Subcutaneous abdominal adipose tissue (tissue), 5 donors: ENCODE measurements around the gene SUPT3H.
"Not testable (repeated sequence)": the region's sequence is repeated elsewhere in the genome, so short reads cannot be mapped to it uniquely, and the experiment has no call there.

ENCODE experiments used
- H3K27ac ChIP-seq: one replicate; pipeline ENCODE4 v1.7.0; 2013; ENCODE audit warnings: low read depth, mild to moderate bottlenecking, inconsistent platforms, low read length, moderate library complexity
- H3K27me3 ChIP-seq, 5 donors: one replicate each; pipeline ENCODE4 v1.7.0; 2013; ENCODE audit warnings: low read length in 5 of 5, inconsistent platforms in 1 of 5; ENCODE audit not compliant: control insufficient read depth in 5 of 5, insufficient read depth in 4 of 5
- H3K36me3 ChIP-seq, 5 donors: one replicate each; pipeline ENCODE4 v1.7.0; 2013; ENCODE audit warnings: low read length in 5 of 5; ENCODE audit not compliant: control insufficient read depth in 5 of 5, insufficient read depth in 5 of 5
- H3K4me1 ChIP-seq, 5 donors: one replicate each; pipeline ENCODE4 v1.7.0; 2013; ENCODE audit warnings: low read length in 5 of 5, mild to moderate bottlenecking in 3 of 5, moderate library complexity in 1 of 5; ENCODE audit not compliant: control insufficient read depth in 5 of 5, insufficient read depth in 5 of 5
- H3K4me3 ChIP-seq, 5 donors: one replicate each; pipeline ENCODE4 v1.7.0; 2013; ENCODE audit warnings: low read length in 5 of 5, low read depth in 1 of 5
- H3K9ac ChIP-seq, 5 donors: one replicate each; pipeline ENCODE4 v1.7.0; 2013; ENCODE audit warnings: low read length in 5 of 5, mild to moderate bottlenecking in 4 of 5, moderate library complexity in 3 of 5
- H3K9me3 ChIP-seq, 5 donors: one replicate each; pipeline ENCODE4 v1.7.0; 2013; ENCODE audit warnings: low read length in 5 of 5; ENCODE audit not compliant: control insufficient read depth in 5 of 5
- donor health status: healthy.
- donor health status: healthy.
- donor health status: healthy.
- donor health status: healthy.
- donor health status: healthy.

SUPT3H gene

GRCh38 chr6:45148278-45148677, 229.5 kb downstream of the SUPT3H start:
- Histone ChIP-seq H3K27ac (no peak overlapping the region), H3K4me1 (no peaks in the 10 kb centered on the region), H3K36me3 (no peaks in the 10 kb centered on the region), H3K9me3 (peaks cover 0 to 18% (median 3%) of the 10 kb centered on the region in 5 donors), H3K9ac (no peak overlapping the region), H3K4me3 (no peak overlapping the region), H3K27me3 (no peaks in the 10 kb centered on the region)

- not testable (repeated sequence) for H3K4me1 ChIP-seq, H3K36me3 ChIP-seq, H3K27me3 ChIP-seq, H3K27ac ChIP-seq, H3K4me3 ChIP-seq, H3K9ac ChIP-seq
- H3K9me3 ChIP-seq, result peaks cover 0 to 20% (median 4%) of the 10 kb centered on the region in 5 donors
These were observed 232.1 kb downstream of the SUPT3H start for GRCh38 chr6:45145658-45146057.

- Histone ChIP-seq H3K9ac (no peak overlapping the region), H3K27ac (no peak overlapping the region), H3K27me3 (no peaks in the 10 kb centered on the region), H3K4me1 (no peaks in the 10 kb centered on the region), H3K9me3 (peaks cover 0 to 29% (median 10%) of the 10 kb centered on the region in 5 donors), H3K36me3 (no peaks in the 10 kb centered on the region), H3K4me3 (no peak overlapping the region)
These were observed 239.0 kb downstream of the SUPT3H start for GRCh38 chr6:45138765-45139164.

GRCh38 chr6:45136495-45136894, 241.2 kb downstream of the SUPT3H start:
- Histone ChIP-seq H3K4me3 (no peak overlapping the region), H3K36me3 (no peaks in the 10 kb centered on the region), H3K4me1 (peaks cover 0 to 7% (median 3%) of the 10 kb centered on the region in 5 donors), H3K27ac (no peak overlapping the region), H3K9me3 (peaks cover 0 to 17% (median 8%) of the 10 kb centered on the region in 5 donors), H3K27me3 (no peaks in the 10 kb centered on the region), H3K9ac (no peak overlapping the region)

- H3K4me1 ChIP-seq, result peaks cover 0 to 7% (median 3%) of the 10 kb centered on the region in 5 donors
- H3K27ac ChIP-seq, result no peak overlapping the region
- no peaks in the 10 kb centered on the region for H3K36me3 ChIP-seq
- no peaks in the 10 kb centered on the region for H3K27me3 ChIP-seq
- no peak overlapping the region for H3K4me3 ChIP-seq
- H3K9ac ChIP-seq, result no peak overlapping the region
- H3K9me3 ChIP-seq, result peaks cover 0 to 11% (median 8%) of the 10 kb centered on the region in 5 donors
These were observed 245.0 kb downstream of the SUPT3H start for GRCh38 chr6:45132658-45133294.

GRCh38 chr6:45132059-45132458, 245.7 kb downstream of the SUPT3H start:
- H3K4me1 ChIP-seq, result peaks cover 0 to 7% (median 3%) of the 10 kb centered on the region in 5 donors
- peaks cover 0 to 10% (median 7%) of the 10 kb centered on the region in 5 donors for H3K9me3 ChIP-seq
- H3K27me3 ChIP-seq, result no peaks in the 10 kb centered on the region
- H3K9ac ChIP-seq, result no peak overlapping the region
- H3K27ac ChIP-seq, result no peak overlapping the region
- no peak overlapping the region for H3K4me3 ChIP-seq
- H3K36me3 ChIP-seq, result no peaks in the 10 kb centered on the region

GRCh38 chr6:45129051-45129450, 248.7 kb downstream of the SUPT3H start:
- H3K27me3 ChIP-seq, result no peaks in the 10 kb centered on the region
- H3K4me1 ChIP-seq, result peaks cover 0 to 7% (median 3%) of the 10 kb centered on the region in 5 donors
- H3K27ac ChIP-seq, result no peak overlapping the region
- no peak overlapping the region for H3K9ac ChIP-seq
- no peaks in the 10 kb centered on the region for H3K36me3 ChIP-seq
- peaks cover 0 to under 1% (median 0%) of the 10 kb centered on the region in 5 donors for H3K9me3 ChIP-seq
- no peak overlapping the region for H3K4me3 ChIP-seq

- H3K9ac ChIP-seq, result no peak overlapping the region
- H3K4me1 ChIP-seq, result peaks cover 0 to 3% (median 0%) of the 10 kb centered on the region in 5 donors
- H3K36me3 ChIP-seq, result no peaks in the 10 kb centered on the region
- no peaks in the 10 kb centered on the region for H3K27me3 ChIP-seq
- H3K27ac ChIP-seq, result no peak overlapping the region
- H3K9me3 ChIP-seq, result no peaks in the 10 kb centered on the region
- no peak overlapping the region for H3K4me3 ChIP-seq
These were observed 250.5 kb downstream of the SUPT3H start for GRCh38 chr6:45127185-45127584.

- Histone ChIP-seq H3K4me1 (peaks cover 0 to 2% (median 0%) of the 10 kb centered on the region in 5 donors), H3K36me3 (no peaks in the 10 kb centered on the region), H3K4me3 (no peak overlapping the region), H3K27me3 (no peaks in the 10 kb centered on the region), H3K9ac (no peak overlapping the region), H3K27ac (no peak overlapping the region), H3K9me3 (no peaks in the 10 kb centered on the region)
These were observed 251.7 kb downstream of the SUPT3H start for GRCh38 chr6:45126033-45126432.

- Histone ChIP-seq H3K9ac (no peak overlapping the region), H3K9me3 (no peaks in the 10 kb centered on the region), H3K4me3 (no peak overlapping the region), H3K4me1 (peaks cover 0 to 4% (median 0%) of the 10 kb centered on the region in 5 donors), H3K27ac (no peak overlapping the region), H3K36me3 (no peaks in the 10 kb centered on the region), H3K27me3 (no peaks in the 10 kb centered on the region)
These were observed 254.7 kb downstream of the SUPT3H start for GRCh38 chr6:45123023-45123422.
